Measurements from ENCODE around the gene OR3A3.

GRCh38 chr17:3385869-3386816 lies 25.0 kb upstream of the OR3A3 start, which contains the start of gene OR3A2:
- TF ChIP-seq CTCF (IDR thresholded peaks at IDR 0.05; ENCODE audit: borderline replicate concordance, extremely low read depth, low read length, poor library complexity, severe bottlenecking) (no peak), EZH2 (IDR thresholded peaks at IDR 0.05; ENCODE audit: borderline replicate concordance, low read depth, low read length, severe bottlenecking) (no peak)
